Trophoblast cell (in vitro differentiated cells and primary cell): ENCODE measurements around the gene ST8SIA5.

ENCODE experiments used
- DNase-seq, 2 donors: peaks; one replicate each; pipeline ENCODE4 v3.0.0-alpha.2; 2016
- H2AFZ ChIP-seq: 2 replicates; pipeline ENCODE4 v1.6.1; 2013; ENCODE audit warnings: low read length, moderate library complexity, mild to moderate bottlenecking; ENCODE audit not compliant: insufficient read depth, poor library complexity
- H2AK5ac ChIP-seq: 2 replicates; pipeline ENCODE4 v1.6.1; 2013; ENCODE audit warnings: mild to moderate bottlenecking, low read length
- H2BK120ac ChIP-seq: 2 replicates; pipeline ENCODE4 v1.6.1; 2013; ENCODE audit warnings: low read length, mild to moderate bottlenecking, moderate library complexity; ENCODE audit not compliant: insufficient read depth, poor library complexity
- H2BK12ac ChIP-seq: 2 replicates; pipeline ENCODE4 v1.6.1; 2013; ENCODE audit warnings: mild to moderate bottlenecking, low read length, moderate library complexity
- H2BK5ac ChIP-seq: 2 replicates; pipeline ENCODE4 v1.6.1; 2013; ENCODE audit warnings: low read length, low read depth, moderate library complexity, mild to moderate bottlenecking; ENCODE audit not compliant: poor library complexity
- H3K14ac ChIP-seq: 2 replicates; pipeline ENCODE4 v1.6.1; 2013; ENCODE audit warnings: mild to moderate bottlenecking, low read length
- H3K18ac ChIP-seq: 2 replicates; pipeline ENCODE4 v1.6.1; 2013; ENCODE audit warnings: mild to moderate bottlenecking, low read length
- H3K23ac ChIP-seq: 2 replicates; pipeline ENCODE4 v1.6.1; 2013; ENCODE audit warnings: low read length
- H3K27ac ChIP-seq: 2 replicates; pipeline ENCODE4 v1.5.1; 2013; ENCODE audit warnings: low read depth, mild to moderate bottlenecking, inconsistent platforms, low read length, moderate library complexity
- H3K27me3 ChIP-seq: 2 replicates; pipeline ENCODE4 v1.6.1; 2013; ENCODE audit warnings: inconsistent platforms, mild to moderate bottlenecking, low read length, moderate library complexity; ENCODE audit not compliant: insufficient read depth
- H3K36me3 ChIP-seq, 2 experiments: 1 replicate in 1 of 2; 2 replicates in 1 of 2; pipeline ENCODE4 v1.6.1; 2013; ENCODE audit warnings: low read length in 2 of 2, mild to moderate bottlenecking in 2 of 2, moderate library complexity in 1 of 2; ENCODE audit not compliant: insufficient read depth in 2 of 2, control insufficient read depth in 1 of 2
- H3K4ac ChIP-seq: 2 replicates; pipeline ENCODE4 v1.6.1; 2013; ENCODE audit warnings: low read depth, mild to moderate bottlenecking, low read length, moderate library complexity
- H3K4me1 ChIP-seq, 2 experiments: 1 replicate in 1 of 2; 2 replicates in 1 of 2; pipeline ENCODE4 v1.6.1; 2013; ENCODE audit warnings: low read length in 2 of 2, mild to moderate bottlenecking in 2 of 2, moderate library complexity in 1 of 2; ENCODE audit not compliant: insufficient read depth in 2 of 2, control insufficient read depth in 1 of 2
- H3K4me2 ChIP-seq: 2 replicates; pipeline ENCODE4 v1.6.1; 2013; ENCODE audit warnings: inconsistent platforms, mild to moderate bottlenecking, low read length, moderate library complexity
- H3K4me3 ChIP-seq: 2 replicates; pipeline ENCODE4 v1.5.1; 2013; ENCODE audit warnings: mild to moderate bottlenecking, low read depth, low read length, inconsistent platforms
- H3K79me1 ChIP-seq: one replicate; pipeline ENCODE4 v1.6.1; 2013; ENCODE audit warnings: low read length
- H3K79me2 ChIP-seq: 2 replicates; pipeline ENCODE4 v1.6.1; 2013; ENCODE audit warnings: low read length, mild to moderate bottlenecking; ENCODE audit not compliant: control insufficient read depth, insufficient read depth, poor library complexity
- H3K9ac ChIP-seq: 2 replicates; pipeline ENCODE4 v1.6.1; 2013; ENCODE audit warnings: mild to moderate bottlenecking, low read length
- H3K9me3 ChIP-seq: 2 replicates; pipeline ENCODE4 v1.6.1; 2013; ENCODE audit warnings: low read depth, mild to moderate bottlenecking, control low read depth, inconsistent platforms, low read length; ENCODE audit not compliant: insufficient read depth
- H4K12ac ChIP-seq: 2 replicates; pipeline ENCODE4 v1.6.1; 2013; ENCODE audit warnings: low read depth, mild to moderate bottlenecking, low read length, moderate library complexity
- H4K8ac ChIP-seq: 2 replicates; pipeline ENCODE4 v1.6.1; 2013; ENCODE audit warnings: low read depth, mild to moderate bottlenecking, low read length, moderate library complexity
- H4K91ac ChIP-seq: one replicate; pipeline ENCODE4 v1.6.1; 2013; ENCODE audit warnings: low read depth, mild to moderate bottlenecking, low read length, moderate library complexity
- WGBS: extraction: QIAGEN DNeasy Blood & Tissue Kit; methylation state at CpG from one replicate; pipeline ENCODE4 v1.1.7; 2013; ENCODE audit warnings: missing lambda C conversion rate; ENCODE audit not compliant: insufficient read length, insufficient coverage; ENCODE audit errors: extremely low coverage; 5-methylcytosine and 5-hydroxymethylcytosine counted together

The ST8SIA5 gene

GRCh38 chr18:46725310-46725709 lies 31.5 kb downstream of the ST8SIA5 start:
- no peak overlapping the region for H4K8ac ChIP-seq
- no peaks in the 10 kb centered on the region for H3K79me2 ChIP-seq
- no peaks in the 10 kb centered on the region for H3K36me3 ChIP-seq
- DNase-seq = no peak
- H2AK5ac ChIP-seq = no peak overlapping the region
- no peak overlapping the region for H3K23ac ChIP-seq
- no peak overlapping the region for H2BK5ac ChIP-seq
- no peaks in the 10 kb centered on the region for H3K4me1 ChIP-seq
- H2BK12ac ChIP-seq = no peak overlapping the region
- H4K91ac ChIP-seq = no peak overlapping the region
- H3K4ac ChIP-seq = no peak overlapping the region
- no peak overlapping the region for H3K9ac ChIP-seq
- H3K27ac ChIP-seq = no peak overlapping the region
- H2AFZ ChIP-seq = no peak overlapping the region
- H3K18ac ChIP-seq = no peak overlapping the region
- peaks cover 16% of the 10 kb centered on the region for H3K9me3 ChIP-seq
- no peaks in the 10 kb centered on the region for H3K79me1 ChIP-seq
- H4K12ac ChIP-seq = no peak overlapping the region
- no peak overlapping the region for H3K4me2 ChIP-seq
- H3K14ac ChIP-seq = no peak overlapping the region
- no CpG with 5 or more reads among the region's 3 CpGs for WGBS
- H3K27me3 ChIP-seq = no peaks in the 10 kb centered on the region
- no peak overlapping the region for H2BK120ac ChIP-seq
- H3K4me3 ChIP-seq = no peak overlapping the region

- Histone ChIP-seq H3K9ac (no peak overlapping the region), H2BK12ac (no peak overlapping the region), H3K4ac (no peak overlapping the region), H2AFZ (no peak overlapping the region), H3K79me1 (no peaks in the 10 kb centered on the region), H3K23ac (no peak overlapping the region), H4K12ac (no peak overlapping the region), H3K27me3 (no peaks in the 10 kb centered on the region), H2BK5ac (no peak overlapping the region), H4K91ac (no peak overlapping the region), H4K8ac (no peak overlapping the region), H3K27ac (no peak overlapping the region), H3K36me3 (no peaks in the 10 kb centered on the region), H3K14ac (no peak overlapping the region), H3K9me3 (peaks cover 8% of the 10 kb centered on the region), H3K4me3 (no peak overlapping the region), H3K79me2 (no peaks in the 10 kb centered on the region), H2BK120ac (no peak overlapping the region), H3K4me1 (no peaks in the 10 kb centered on the region), H2AK5ac (no peak overlapping the region), H3K18ac (no peak overlapping the region), H3K4me2 (no peak overlapping the region)
- DNase-seq = no peak
- WGBS = no CpG with 5 or more reads among the region's 4 CpGs
These were observed 32.9 kb downstream of the ST8SIA5 start for GRCh38 chr18:46723856-46724415.

- Histone ChIP-seq H2AK5ac (no peak overlapping the region), H2BK5ac (no peak overlapping the region), H3K79me1 (no peaks in the 10 kb centered on the region), H3K4me2 (no peak overlapping the region), H2AFZ (no peak overlapping the region), H3K27ac (no peak overlapping the region), H3K4ac (no peak overlapping the region), H4K91ac (no peak overlapping the region), H3K36me3 (no peaks in the 10 kb centered on the region), H3K79me2 (no peaks in the 10 kb centered on the region), H3K9me3 (peaks cover under 1% of the 10 kb centered on the region), H3K9ac (no peak overlapping the region), H3K23ac (no peak overlapping the region), H3K4me1 (no peaks in the 10 kb centered on the region), H2BK120ac (no peak overlapping the region), H4K12ac (no peak overlapping the region), H4K8ac (no peak overlapping the region), H3K18ac (no peak overlapping the region), H3K4me3 (no peak overlapping the region), H3K14ac (no peak overlapping the region), H2BK12ac (no peak overlapping the region), H3K27me3 (no peaks in the 10 kb centered on the region)
- no peak for DNase-seq
- WGBS = no CpG with 5 or more reads among the region's 5 CpGs
These were observed 34.8 kb downstream of the ST8SIA5 start for GRCh38 chr18:46722051-46722450.

GRCh38 chr18:46721331-46721730 lies 35.5 kb downstream of the ST8SIA5 start:
- H4K91ac ChIP-seq = no peak overlapping the region
- no peaks in the 10 kb centered on the region for H3K36me3 ChIP-seq
- H3K4ac ChIP-seq = no peak overlapping the region
- H3K9me3 ChIP-seq = peaks cover 1% of the 10 kb centered on the region
- H3K4me2 ChIP-seq = no peak overlapping the region
- no peaks in the 10 kb centered on the region for H3K79me1 ChIP-seq
- H4K8ac ChIP-seq = no peak overlapping the region
- no peak overlapping the region for H2BK12ac ChIP-seq
- peaks cover 0 to 3% of the 10 kb centered on the region in 2 experiments for H3K4me1 ChIP-seq
- H2BK120ac ChIP-seq = no peak overlapping the region
- no peak overlapping the region for H3K18ac ChIP-seq
- H3K79me2 ChIP-seq = no peaks in the 10 kb centered on the region
- H3K9ac ChIP-seq = no peak overlapping the region
- H3K27ac ChIP-seq = no peak overlapping the region
- H2BK5ac ChIP-seq = no peak overlapping the region
- H2AFZ ChIP-seq = no peak overlapping the region
- no peak overlapping the region for H3K4me3 ChIP-seq
- DNase-seq = no peak
- H2AK5ac ChIP-seq = no peak overlapping the region
- no CpG with 5 or more reads among the region's 8 CpGs for WGBS
- no peaks in the 10 kb centered on the region for H3K27me3 ChIP-seq
- H4K12ac ChIP-seq = no peak overlapping the region
- H3K23ac ChIP-seq = no peak overlapping the region
- no peak overlapping the region for H3K14ac ChIP-seq
